Hematopoietic multipotent progenitor cell treated with erythropoietin and hydrocortisone succinate and interleukin-3 and kit ligand, for 15 days (in vitro differentiated cells): ENCODE data around the gene PEX6.
"Not testable (repeated sequence)": the region's sequence is repeated elsewhere in the genome, so short reads cannot be mapped to it uniquely, and the experiment has no call there.

Experiments used
- DNase-seq: peaks from one replicate; pipeline ENCODE4 v3.0.0-alpha.2; 2015; ENCODE audit warnings: low spot score

The PEX6 gene

DNA sequence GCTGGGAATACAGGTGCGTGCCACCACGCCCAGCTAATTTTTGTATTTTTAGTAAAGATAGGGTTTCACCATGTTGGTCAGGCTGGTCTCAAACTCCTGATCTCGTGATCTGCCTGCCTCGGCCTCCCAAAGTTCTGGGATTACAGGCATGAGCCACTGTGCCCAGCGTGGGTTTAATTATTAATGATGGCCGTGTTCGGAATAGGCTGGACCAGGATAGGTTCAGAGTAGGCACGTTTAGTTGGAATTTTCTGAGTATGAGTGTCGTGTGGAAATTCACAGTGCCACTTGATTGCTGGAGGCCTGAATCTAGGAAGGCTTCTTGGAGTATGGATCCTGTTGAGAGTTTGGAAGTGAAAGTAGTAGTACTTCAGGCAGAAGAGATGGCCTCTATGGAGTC is 19.2 kb upstream of the PEX6 start:
- DNase-seq: not testable (repeated sequence)

DNA sequence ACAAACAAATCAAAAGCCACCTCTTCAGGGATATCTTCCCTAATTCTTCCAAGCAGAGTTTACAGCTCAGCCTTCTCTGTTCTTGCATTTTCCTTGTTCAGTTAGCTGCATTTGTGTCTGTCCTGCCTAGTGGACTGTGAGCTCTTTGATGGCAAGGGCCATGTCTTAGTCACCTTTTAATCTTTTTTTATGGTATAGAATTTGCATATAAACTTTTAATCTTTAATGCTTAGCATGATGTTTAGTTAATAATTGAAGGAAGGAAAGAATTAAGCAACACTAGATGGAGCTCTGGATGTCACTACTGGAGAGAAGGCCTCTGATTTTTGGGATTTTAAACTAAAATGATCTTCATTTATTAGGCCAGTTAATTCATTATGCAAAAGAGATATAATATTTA is 17.5 kb upstream of the PEX6 start:
- DNase-seq: no peak

GRCh38 chr6:42993445-42993844 is 14.5 kb upstream of the PEX6 start:
- no peak for DNase-seq

GRCh38 chr6:42989923-42990322 is 10.9 kb upstream of the PEX6 start:
- no peak for DNase-seq

DNA sequence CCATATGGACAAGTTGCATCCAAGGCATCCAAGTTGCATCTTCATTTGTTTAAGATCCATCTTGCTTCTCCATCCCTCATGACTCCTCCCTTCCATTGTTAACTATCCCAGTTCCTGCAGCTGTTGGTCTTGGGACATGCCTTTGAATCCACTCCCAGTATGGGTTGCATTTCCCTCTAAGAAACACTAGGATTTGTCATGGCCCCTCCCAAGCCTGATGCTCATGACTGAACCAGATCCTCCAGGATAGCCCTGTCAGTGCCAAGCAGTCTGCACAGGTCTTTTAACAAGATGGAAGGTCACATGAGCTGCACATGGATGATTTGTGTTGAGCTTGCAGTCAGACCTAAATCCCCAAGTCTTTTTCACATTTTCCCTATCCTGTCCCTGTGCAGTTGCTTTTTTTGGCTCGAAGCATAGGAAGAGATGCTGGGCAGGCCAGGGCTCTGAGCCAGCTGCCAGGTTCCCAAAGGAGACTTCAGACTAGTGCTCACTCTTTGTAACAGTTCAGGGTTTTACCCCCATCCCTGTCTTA is 9.6 kb upstream of the PEX6 start:
- DNase-seq: no peak

- DNase-seq: no peak
Measured at GRCh38 chr6:42987533-42988451, 8.8 kb upstream of the PEX6 start.

GRCh38 chr6:42984924-42985475 is 6.0 kb upstream of the PEX6 start:
- DNase-seq: no peak

- peak; percentile 99 for DNase-seq
Measured at GRCh38 chr6:42984001-42984923, 5.3 kb upstream of the PEX6 start, which contains the start of gene PPP2R5D. Gene PPP2R5D (plus strand): TSS chr6:42984570. CDS start chr6:42984678, 108 bp downstream.

DNA sequence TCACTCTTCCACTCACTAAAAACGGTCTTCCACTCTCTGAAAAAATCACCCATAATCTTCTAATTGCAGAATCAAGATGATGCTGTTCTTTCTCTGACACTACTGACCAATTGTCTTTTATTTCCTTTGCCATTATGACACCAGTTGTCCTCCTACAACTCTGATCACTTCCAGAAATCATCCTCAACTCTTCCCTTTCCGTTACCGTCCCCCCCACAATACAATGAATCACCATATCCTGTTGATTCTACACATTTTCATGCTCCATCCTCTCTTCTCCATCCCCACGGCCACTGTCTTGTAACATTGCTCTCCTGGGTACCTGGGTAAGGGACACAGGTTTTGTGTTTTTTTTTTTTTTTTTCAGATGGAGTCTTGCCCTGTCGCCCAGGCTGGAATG is 2.9 kb upstream of the PEX6 start:
- no peak for DNase-seq

DNA sequence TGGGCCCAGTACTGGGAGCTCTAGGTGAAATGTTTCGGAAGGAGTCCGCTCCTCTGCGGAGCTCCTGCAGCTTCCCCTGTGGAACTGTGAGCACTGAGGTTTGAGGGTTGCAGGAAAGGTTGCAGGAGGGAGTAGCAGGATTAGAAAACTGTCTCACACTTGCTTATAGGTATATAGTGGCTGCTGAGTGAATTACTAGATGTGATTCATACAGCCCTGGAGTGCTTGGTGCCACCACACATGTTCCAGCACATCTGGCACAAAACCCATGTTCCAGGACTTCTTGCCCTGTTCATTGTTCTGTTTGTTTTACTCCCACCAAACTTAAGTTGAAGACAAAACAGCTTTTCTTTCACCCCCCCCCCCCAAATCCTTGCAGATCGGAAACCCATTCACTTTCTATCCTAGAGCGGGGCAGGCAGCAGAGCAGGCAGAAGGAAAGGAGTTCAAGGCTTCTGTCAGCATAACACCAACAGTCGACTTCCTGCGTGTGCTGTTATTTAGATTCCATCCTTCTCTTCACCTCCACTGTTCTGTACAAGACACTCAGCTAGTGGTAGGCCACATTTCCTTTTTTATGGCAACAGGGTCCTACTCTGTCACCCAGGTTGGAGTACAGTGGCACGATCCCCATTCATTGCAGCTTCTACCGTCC is 669 bp upstream of the PEX6 start:
- DNase-seq: no peak

DNA sequence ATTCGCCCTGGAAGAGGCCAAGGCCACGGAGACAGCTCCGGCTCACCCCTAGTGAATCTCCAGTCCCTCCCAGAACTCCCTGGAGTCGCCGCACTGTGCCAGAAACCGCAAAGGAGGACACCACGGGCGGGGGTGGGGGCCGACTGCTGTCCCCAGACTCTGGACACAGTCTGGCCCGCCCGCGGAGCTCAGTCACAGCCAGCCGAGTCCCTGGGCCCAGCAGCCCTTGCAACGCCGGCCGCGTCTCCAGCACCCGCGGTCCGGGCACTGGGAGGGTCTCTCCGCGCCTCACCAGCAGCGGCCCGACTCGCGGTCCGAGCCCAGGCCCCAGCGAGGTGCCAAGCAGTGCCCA is 518 bp downstream of the PEX6 start:
- DNase-seq: peak; percentile 28

GRCh38 chr6:42974919-42975505 is 4.0 kb downstream of the PEX6 start:
- no peak for DNase-seq

DNA sequence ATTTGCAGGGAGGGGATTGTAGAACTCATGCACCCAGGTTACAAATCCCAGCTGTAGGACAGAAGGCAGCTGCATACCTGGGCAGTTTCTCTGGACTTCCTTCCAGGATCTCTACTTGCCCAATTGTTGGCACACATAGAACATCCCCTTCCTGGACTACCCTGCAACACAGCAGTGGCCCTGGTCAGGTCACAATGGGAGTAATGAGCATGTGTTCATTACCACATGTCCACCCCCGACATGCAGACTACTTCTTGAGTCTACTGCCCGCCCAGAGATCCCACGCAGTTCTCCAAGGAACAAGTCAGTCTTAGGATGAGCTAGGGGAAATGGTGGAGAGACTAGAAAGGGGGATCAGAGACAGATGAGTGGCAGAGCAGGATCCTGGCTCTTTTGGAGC is 5.1 kb downstream of the PEX6 start:
- DNase-seq: no peak

DNA sequence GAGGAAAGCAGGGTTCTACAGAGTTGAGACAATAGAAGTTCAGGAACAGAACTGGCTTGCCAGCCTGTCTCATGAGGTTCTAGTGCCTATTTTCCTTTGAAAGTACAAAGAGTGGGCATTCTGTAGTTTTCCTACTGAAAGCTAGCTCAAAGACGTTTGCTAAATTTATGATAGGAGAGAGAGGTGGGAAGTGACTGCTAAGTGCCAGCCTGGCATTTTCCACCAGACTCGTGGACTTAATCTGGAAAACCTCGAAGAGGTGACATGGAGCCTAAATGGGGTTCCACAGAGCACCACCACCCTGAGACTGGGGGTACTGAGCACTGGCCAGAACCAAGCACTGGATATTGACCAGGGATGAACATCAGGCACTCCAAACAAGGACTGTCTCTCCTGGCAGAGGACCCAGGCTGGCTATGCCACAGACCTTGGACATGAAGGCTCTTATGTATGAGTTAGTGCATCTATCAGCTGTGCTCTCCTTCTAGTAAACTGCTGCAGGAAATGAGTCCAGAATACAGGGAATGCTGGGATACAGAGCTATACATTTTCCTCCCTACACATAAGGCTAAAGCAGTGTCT is 7.1 kb downstream of the PEX6 start:
- DNase-seq: no peak

DNA sequence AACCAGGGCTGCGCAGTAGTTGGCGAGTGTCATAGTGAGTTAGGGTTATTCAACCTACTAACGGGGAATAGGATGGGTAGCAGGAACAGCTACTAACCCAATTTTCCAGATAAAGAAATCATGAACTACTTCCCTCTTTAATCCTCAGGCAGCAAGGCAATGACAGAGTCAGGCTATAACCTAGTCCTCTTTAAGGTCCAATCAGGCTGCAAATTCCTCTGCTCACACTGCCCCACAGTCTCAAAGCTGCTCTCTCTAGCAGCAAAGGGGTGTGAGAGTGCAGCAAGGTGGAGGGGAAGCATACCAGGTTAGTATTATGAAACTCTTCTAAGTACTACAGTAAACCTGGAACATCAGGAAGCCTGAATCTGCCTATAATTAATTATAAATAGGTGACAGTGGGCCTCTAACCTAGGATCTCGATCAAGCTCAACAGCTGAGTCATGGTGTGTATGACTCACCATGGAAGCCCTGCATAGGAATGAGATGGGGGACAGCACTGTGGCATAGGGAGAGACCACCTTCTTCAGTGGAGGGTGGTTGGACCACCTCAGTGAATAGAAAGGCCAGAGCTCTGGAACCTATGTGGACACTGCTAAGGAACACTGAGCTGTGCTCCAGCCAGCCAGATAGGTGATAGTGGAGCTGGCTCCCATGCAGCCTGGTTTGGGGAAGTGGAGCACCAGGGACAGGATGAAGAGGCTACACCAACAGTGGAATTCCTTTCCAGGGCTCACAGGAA is 7.9 kb downstream of the PEX6 start:
- DNase-seq: peak; percentile 36

DNA sequence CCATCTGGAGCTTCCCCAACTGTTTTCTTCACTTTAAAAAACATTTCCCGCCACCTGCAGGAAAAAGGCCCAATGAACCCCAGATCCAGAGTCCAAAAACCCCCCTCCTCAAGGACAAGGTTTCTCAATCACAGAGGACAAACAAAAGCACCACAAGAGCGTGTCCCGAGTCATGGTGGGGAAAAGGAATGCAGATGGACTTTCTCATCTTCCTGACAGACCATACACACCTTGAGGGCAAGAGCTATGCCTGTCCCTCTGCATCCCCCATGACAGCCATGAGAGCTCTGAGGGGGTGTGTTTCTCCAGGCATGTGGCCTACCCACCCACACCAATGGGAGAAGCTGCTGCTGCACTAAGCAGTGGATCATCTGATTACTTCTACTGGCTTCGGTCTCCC is 9.0 kb downstream of the PEX6 start:
- DNase-seq: no peak

DNA sequence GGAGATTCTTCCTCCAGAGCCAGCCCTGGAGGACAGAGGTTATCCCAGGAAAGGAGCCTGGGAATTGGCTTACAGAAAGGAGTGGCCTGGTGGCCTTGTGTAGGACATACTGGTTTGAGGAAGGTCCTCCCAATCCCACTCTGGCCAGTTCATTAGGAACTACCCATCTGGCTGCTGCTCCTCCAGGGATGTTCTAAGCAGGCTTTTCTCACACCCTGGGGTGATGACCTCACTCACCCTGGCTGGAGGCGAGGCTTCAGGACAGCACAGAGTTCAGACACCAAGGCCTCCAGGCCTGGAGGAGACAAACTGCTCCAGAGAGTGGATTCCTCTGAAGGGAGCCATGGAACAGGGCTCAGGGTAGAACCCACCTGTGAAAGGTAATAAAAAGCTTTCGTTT is 9.6 kb downstream of the PEX6 start:
- no peak for DNase-seq

- no peak for DNase-seq
Measured at GRCh38 chr6:42968783-42969182, 10.2 kb downstream of the PEX6 start.

DNA sequence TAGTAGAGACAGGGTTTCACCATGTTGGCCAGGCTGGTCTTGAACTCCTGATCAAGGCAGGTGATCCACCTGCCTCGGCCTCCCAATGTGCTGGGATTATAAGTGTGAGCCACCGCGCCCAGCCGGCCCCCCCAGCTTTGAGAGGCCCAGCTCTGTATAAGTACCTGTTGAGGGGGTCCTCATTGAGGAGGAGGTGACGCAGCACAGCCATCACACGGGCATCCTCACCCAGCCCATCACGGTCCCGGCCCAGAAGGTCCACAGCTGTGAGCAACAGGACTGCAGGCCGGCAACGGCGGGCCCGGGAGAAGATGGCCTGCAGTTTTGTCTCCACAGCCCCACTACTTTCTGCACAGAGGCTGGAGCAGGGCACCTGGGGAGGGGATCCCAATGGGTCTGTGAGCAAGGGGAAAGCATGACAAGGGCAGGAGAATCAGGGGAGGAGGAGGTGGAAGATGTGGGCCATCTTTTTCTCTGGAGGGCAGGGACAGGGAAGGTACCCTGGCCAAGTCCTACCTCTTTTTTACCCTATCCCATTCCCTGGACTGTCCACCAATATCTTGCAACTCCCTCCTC is 10.8 kb downstream of the PEX6 start:
- DNase-seq: no peak

- DNase-seq: no peak
Measured at GRCh38 chr6:42967228-42967627, 11.8 kb downstream of the PEX6 start.
